Loucy (cell line): ENCODE results near the gene SDHA.
"Not testable (repeated sequence)": the region's sequence is repeated elsewhere in the genome, so short reads cannot be mapped to it uniquely, and the experiment has no call there.

Source experiments
- H2AFZ ChIP-seq: fragments of 200-600 bp; sonication (generic); 2 replicates; pipeline ENCODE4 v1.6.0; 2016; ENCODE audit warnings: antibody characterized with exemption, mild to moderate bottlenecking, low read length, moderate library complexity
- H3F3A ChIP-seq: fragments of 200-600 bp; 2 replicates; pipeline ENCODE4 v1.6.0; 2016; ENCODE audit warnings: antibody characterized with exemption, low read depth, mild to moderate bottlenecking
- H3K27me3 ChIP-seq: fragments of 200-600 bp; sonication (generic); 2 replicates; pipeline ENCODE4 v1.6.1; 2014; ENCODE audit warnings: low read length, mild to moderate bottlenecking; ENCODE audit not compliant: insufficient read depth, poor library complexity, severe bottlenecking
- H3K36me3 ChIP-seq: fragments of 200-600 bp; sonication (generic); 2 replicates; pipeline ENCODE4 v1.6.1; 2016; ENCODE audit warnings: low read length; ENCODE audit not compliant: insufficient read depth
- H3K4me1 ChIP-seq: fragments of 200-600 bp; sonication (generic); 2 replicates; pipeline ENCODE4 v1.5.1; 2014; ENCODE audit warnings: low read length, mild to moderate bottlenecking; ENCODE audit not compliant: insufficient read depth, poor library complexity, severe bottlenecking
- H3K4me2 ChIP-seq: fragments of 200-600 bp; sonication (generic); 2 replicates; pipeline ENCODE4 v1.6.0; 2014; ENCODE audit warnings: antibody characterized with exemption, low read length, low read depth, mild to moderate bottlenecking; ENCODE audit not compliant: poor library complexity, severe bottlenecking
- H3K4me3 ChIP-seq: fragments of 200-600 bp; sonication (generic); 2 replicates; pipeline ENCODE4 v1.5.1; 2014; ENCODE audit warnings: low read length, mild to moderate bottlenecking, mixed read lengths; ENCODE audit not compliant: poor library complexity, severe bottlenecking
- H3K79me2 ChIP-seq: fragments of 200-600 bp; sonication (generic); 2 replicates; pipeline ENCODE4 v1.6.1; 2014; ENCODE audit warnings: low read length; ENCODE audit not compliant: insufficient read depth
- H3K9ac ChIP-seq: fragments of 200-600 bp; sonication (generic); 2 replicates; pipeline ENCODE4 v1.6.0; 2014; ENCODE audit warnings: mild to moderate bottlenecking, low read depth, low read length, moderate library complexity; ENCODE audit not compliant: poor library complexity, severe bottlenecking
- H3K9me2 ChIP-seq: fragments of 200-600 bp; sonication (generic); replicated peaks from 2 replicates; pipeline ENCODE4 v1.6.1; 2016; ENCODE audit warnings: low read depth, low read length, mixed read lengths
- H3K9me3 ChIP-seq: fragments of 200-600 bp; sonication (generic); 2 replicates; pipeline ENCODE4 v1.6.1; 2014; ENCODE audit warnings: mild to moderate bottlenecking, antibody characterized with exemption, low read length, low read depth; ENCODE audit not compliant: insufficient read depth
- H4K20me1 ChIP-seq: fragments of 200-600 bp; sonication (generic); 2 replicates; pipeline ENCODE4 v1.6.0; 2014; ENCODE audit warnings: antibody characterized with exemption, low read length, mild to moderate bottlenecking; ENCODE audit not compliant: insufficient read depth, poor library complexity, severe bottlenecking

Gene SDHA

DNA sequence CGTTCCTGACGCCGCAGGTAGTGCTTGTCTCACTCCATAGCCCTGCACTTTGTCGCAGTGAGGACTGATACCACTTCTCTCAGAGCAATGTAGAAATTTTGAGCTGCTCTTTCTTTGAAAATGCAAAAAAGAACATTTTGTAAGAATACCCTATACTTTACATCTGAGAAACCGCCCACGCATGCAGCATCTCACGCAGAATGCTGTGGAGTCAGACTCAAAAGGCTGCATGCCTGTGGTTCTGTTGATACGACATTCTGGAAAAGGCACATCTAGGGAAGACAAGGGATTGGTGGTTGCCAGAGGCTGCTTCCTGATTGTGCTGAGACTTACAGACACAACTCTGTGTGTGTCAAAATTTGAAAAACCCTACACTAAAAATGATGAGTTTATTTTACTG, 19.8 kb downstream of the SDHA start:
- not testable (repeated sequence) for H3K79me2 ChIP-seq, H4K20me1 ChIP-seq, H2AFZ ChIP-seq, H3K27me3 ChIP-seq, H3K9me2 ChIP-seq, H3K4me3 ChIP-seq, H3K4me2 ChIP-seq, H3K9me3 ChIP-seq, H3K4me1 ChIP-seq, H3K9ac ChIP-seq, H3F3A ChIP-seq
- H3K36me3 ChIP-seq: peaks cover 90% of the 10 kb centered on the region

DNA sequence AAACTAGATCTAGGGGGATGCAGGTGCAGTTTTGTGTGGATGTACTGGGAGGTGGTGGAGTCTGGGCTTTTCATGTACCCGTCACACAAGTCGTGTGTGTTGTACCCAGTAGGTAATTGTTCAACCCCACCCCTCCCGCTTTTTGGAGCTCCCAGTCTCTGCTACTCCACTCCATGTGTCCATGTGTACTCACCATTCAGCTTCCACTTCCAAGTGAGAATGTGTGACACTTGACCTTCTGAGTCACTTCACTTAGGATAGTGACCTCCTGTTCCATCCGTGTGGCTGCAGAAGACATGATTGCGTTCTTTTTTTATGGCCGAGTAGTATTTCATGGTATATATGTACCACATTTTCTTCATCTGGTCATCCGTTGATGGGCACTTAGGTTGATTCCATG, 22.4 kb downstream of the SDHA start:
- not testable (repeated sequence) for H4K20me1 ChIP-seq, H3K4me2 ChIP-seq, H3K4me1 ChIP-seq, H3K79me2 ChIP-seq, H3K27me3 ChIP-seq, H3K9me2 ChIP-seq, H2AFZ ChIP-seq, H3K4me3 ChIP-seq, H3K9ac ChIP-seq, H3K9me3 ChIP-seq, H3F3A ChIP-seq
- H3K36me3 ChIP-seq: peaks cover 91% of the 10 kb centered on the region

DNA sequence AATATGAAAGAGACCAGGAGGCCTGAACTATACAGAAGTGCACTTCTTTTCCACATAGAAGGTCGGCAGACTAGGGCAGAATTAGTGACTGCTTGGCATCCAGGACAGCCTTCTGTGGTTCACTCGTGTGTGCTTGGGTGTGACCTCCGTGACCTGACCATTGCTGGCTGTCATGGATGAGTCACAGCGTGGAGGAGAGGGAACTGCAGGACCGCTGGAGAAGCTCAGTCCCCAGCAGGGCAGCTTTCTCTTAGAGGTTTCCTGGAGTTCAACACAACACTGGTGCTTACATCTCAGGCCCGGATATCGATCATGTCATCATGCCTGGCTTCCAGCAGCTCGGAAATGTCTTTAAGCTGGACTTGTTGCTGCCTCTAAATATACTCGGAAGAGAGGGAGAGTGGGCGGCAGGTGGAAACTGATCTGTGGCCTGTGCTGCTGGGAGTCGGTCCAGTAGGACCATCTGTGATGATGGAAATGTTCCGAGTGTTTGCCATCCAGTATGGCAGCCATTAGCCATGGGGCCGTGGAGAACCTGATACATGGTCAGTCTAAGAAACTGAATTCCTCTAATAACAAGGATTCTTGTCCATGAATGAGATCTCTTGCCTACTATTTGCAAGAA, 23.0 kb downstream of the SDHA start:
- H3K36me3 ChIP-seq: peaks cover 91% of the 10 kb centered on the region
- not testable (repeated sequence) for H3K9me3 ChIP-seq, H3K4me3 ChIP-seq

DNA sequence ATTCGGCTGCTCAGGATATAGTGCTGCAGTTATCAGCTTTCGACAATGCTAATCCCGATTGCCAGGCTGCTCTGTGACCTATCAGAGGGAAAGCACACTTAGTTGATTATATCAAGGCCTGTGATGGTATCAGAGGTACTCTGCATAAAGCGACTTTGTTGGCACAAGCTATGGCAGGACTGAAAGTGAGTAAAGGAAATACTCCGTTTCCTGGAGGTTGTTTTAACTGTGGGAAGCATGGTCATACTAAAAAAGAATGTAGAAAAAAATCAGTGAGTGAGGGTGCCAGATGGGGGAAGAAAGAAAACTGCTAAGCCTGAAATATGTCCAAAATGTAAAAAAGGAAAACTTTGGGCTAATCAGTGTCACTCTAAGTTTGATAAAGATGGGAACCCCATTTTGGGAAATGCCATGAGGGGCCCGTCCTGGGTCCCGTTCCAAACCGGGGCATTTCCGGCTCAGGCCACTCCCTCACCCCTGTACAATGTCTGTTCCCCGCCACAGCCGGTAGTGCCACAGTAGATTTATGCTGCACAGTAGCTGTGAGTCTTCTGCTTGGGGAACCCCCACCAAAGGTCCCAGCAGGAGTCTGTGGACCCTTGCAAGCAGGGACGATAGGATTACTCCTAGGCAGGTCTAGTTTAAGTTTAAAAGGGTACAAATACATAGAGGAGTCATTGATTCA, 25.7 kb downstream of the SDHA start:
- H3K4me2 ChIP-seq: not testable (repeated sequence)

More for the DNA sequence above, 23.0 kb downstream of the SDHA start:
- not testable (repeated sequence) for H3F3A ChIP-seq, H3K4me1 ChIP-seq, H3K27me3 ChIP-seq, H4K20me1 ChIP-seq, H3K9me2 ChIP-seq, H3K9ac ChIP-seq, H2AFZ ChIP-seq, H3K79me2 ChIP-seq, H3K4me2 ChIP-seq

DNA sequence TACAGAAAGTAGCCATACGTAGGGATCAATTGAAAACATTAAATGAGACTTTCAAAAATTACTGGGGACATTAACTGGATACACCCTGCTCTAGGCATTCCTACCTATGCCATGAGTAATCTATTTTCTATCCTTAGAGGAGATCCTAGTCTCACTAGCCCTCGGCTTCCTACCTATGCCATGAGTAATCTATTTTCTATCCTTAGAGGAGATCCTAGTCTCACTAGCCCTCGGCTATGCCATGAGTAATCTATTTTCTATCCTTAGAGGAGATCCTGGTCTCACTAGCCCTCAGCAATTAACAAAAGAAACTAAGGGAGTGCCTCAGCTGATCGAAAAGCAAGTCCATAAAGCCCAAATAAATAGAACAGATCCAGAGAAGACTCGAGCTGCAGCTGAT, 27.6 kb downstream of the SDHA start:
- not testable (repeated sequence) for H2AFZ ChIP-seq, H3K4me3 ChIP-seq, H4K20me1 ChIP-seq, H3F3A ChIP-seq, H3K4me2 ChIP-seq, H3K79me2 ChIP-seq, H3K27me3 ChIP-seq, H3K9ac ChIP-seq, H3K9me2 ChIP-seq
- peaks cover 16% of the 10 kb centered on the region for H3K4me1 ChIP-seq
- peaks cover 33% of the 10 kb centered on the region; the same call in 1 of the 2 replicates for H3K9me3 ChIP-seq
- peaks cover 96% of the 10 kb centered on the region for H3K36me3 ChIP-seq

More for the DNA sequence above, 25.7 kb downstream of the SDHA start:
- peaks cover 97% of the 10 kb centered on the region for H3K36me3 ChIP-seq
- not testable (repeated sequence) for H3K4me3 ChIP-seq, H3F3A ChIP-seq, H2AFZ ChIP-seq, H3K4me1 ChIP-seq, H3K9me2 ChIP-seq, H3K27me3 ChIP-seq, H4K20me1 ChIP-seq, H3K9ac ChIP-seq, H3K79me2 ChIP-seq
- H3K9me3 ChIP-seq: peaks cover 23% of the 10 kb centered on the region; the same call in 1 of the 2 replicates

DNA sequence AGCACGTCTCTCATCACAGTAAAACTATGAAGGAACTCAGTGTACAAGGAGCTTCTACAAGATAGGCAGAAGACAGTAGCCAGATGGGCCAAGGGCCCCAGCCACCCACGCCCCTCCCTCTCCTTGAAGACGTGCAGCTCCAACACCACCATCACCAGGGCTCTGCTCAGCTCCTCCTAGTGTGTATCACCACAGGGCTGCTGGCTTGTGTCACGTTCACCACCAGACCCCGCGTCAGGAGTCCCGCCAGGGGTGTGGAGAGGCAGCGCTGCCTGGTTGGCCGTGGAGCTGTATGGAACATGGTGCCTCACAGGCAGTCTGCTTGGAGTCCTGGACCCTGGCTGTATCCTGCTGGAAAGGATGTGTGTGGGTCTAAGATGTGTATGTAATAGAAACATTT, 32.3 kb downstream of the SDHA start:
- Histone ChIP-seq H3K9me3 (peaks cover 26% of the 10 kb centered on the region; the same call in 1 of the 2 replicates), H3F3A (peaks cover 20% of the 10 kb centered on the region), H3K4me1 (peaks cover 51% of the 10 kb centered on the region), H3K9ac (peak overlapping the region; percentile 78), H3K36me3 (peaks cover 64% of the 10 kb centered on the region; the same call in 1 of the 2 replicates)
- not testable (repeated sequence) for H3K27me3 ChIP-seq, H3K9me2 ChIP-seq, H4K20me1 ChIP-seq, H3K79me2 ChIP-seq, H3K4me3 ChIP-seq, H3K4me2 ChIP-seq, H2AFZ ChIP-seq

DNA sequence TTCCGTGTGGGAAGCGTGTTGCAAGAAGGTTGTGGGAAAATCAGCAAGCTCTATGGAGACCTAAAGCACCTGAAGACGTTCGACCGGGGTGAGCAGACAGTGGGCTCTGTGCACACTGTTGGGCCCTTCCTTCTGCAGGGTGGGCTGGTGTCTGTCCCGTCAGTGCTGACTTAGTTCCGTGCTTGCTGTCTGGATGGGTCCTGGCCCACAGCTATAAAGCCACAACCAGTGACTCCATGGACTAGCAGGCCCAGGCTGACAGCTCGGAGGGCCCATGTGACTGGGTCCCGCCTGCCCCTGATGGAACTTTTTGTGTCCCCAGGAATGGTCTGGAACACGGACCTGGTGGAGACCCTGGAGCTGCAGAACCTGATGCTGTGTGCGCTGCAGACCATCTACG, 32.9 kb downstream of the SDHA start:
- H3K9me2 ChIP-seq, H4K20me1 ChIP-seq, H3K79me2 ChIP-seq, H2AFZ ChIP-seq, H3K4me3 ChIP-seq, H3K27me3 ChIP-seq: not testable (repeated sequence)
- Histone ChIP-seq H3K4me2 (peak overlapping the region; percentile 66), H3K36me3 (peaks cover 64% of the 10 kb centered on the region), H3F3A (peaks cover 21% of the 10 kb centered on the region), H3K9ac (peak overlapping the region; percentile 78), H3K4me1 (peaks cover 54% of the 10 kb centered on the region), H3K9me3 (peaks cover 26% of the 10 kb centered on the region; the same call in 1 of the 2 replicates)
